Lower lobe of right lung (tissue), 2 donors: ENCODE results near the gene BUB1B. TPM values are rescaled to one million over a fixed set of nuclear protein-coding genes. Genes with fewer than 3 reads are reported as not detected.

Source experiments
- ATAC-seq, 2 donors: fragments of 200-7000 bp; cut with Tn5 transposase; one replicate each; pipeline ENCODE4 v1.9.1; 2020 to 2022; ENCODE audit warnings: mild to moderate bottlenecking in 2 of 2, moderate library complexity in 2 of 2
- DNase-seq: peaks from one replicate; pipeline ENCODE4 v3.0.0-alpha.2; 2020
- H3K27ac ChIP-seq: fragments of 200-600 bp; one replicate; pipeline ENCODE4 v1.8.0; 2022
- H3K27me3 ChIP-seq: fragments of 200-600 bp; one replicate; pipeline ENCODE4 v1.8.0; 2022; ENCODE audit warnings: low read depth
- H3K36me3 ChIP-seq: fragments of 200-600 bp; one replicate; pipeline ENCODE4 v1.8.0; 2022; ENCODE audit warnings: mild to moderate bottlenecking
- H3K4me1 ChIP-seq: fragments of 200-600 bp; one replicate; pipeline ENCODE4 v1.8.0; 2022
- H3K4me3 ChIP-seq: fragments of 200-600 bp; one replicate; pipeline ENCODE4 v1.8.0; 2022; ENCODE audit warnings: mild to moderate bottlenecking
- H3K9me3 ChIP-seq: fragments of 200-600 bp; one replicate; pipeline ENCODE4 v1.8.0; 2022
- intact Hi-C: fragments of 100-400 bp; cut with DNase I; formaldehyde crosslinking; loops from one replicate; pipeline ENCODE4 v1.11.0; 2022
- total RNA-seq: library from RNA; stranded (reverse); fragmentation: NEBNext Ultra II Directional; extraction: Animal tissue kit (Norgen Biotek cat#: 25700); gene quantifications from one replicate; pipeline ENCODE4 v1.2.1, GENCODE V29; 2021
- TF ChIP-seq, protein P1 (sequence below): fragments of 200-600 bp; IDR thresholded peaks from one replicate; pipeline ENCODE4 v1.8.0; 2022; ENCODE audit warnings: antibody characterized with exemption, mild to moderate bottlenecking
- donor health status: DM: no; HTN: yes; CAD: no; lungs with severe emphysema.

The BUB1B gene
- total RNA-seq, 1 donor from 2014 or later, result 1.4 TPM

DNA sequence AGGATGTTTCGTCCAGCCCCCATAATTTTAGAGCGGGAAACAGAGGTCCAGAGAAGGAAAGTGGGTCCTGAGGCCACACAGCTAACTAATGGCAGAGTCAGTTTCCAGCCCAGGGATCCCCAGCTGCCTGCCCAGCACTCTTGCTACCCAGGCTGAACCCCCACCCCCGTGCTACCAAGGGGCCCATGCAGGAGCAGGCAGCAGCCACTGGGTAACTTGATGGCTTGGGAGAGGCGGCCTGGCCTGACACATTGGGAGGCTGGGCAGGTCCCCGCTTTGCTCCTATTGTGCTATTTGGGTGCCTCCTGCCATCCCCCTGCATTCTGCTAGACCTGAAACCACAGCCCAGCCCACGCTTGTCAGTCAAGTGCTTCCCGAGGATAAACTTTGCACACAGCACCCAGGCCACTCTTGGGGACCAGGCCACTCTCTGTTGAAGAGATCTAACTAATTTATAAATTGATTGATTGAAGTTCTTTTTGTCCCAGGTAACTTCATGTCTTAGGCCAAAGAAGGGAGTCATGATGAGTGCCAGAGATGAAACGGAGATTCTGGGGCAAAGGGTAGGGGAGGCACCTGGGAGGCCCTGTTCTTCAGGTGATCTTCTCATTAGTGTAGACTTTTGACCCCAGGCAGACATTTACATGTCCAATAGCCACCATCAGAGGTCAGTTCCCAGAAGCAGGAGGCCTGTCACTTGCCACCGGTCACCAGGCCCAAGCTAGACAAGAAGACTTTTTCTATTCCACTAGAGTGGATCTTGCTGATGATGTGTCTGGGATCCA is 85.0 kb downstream of the BUB1B start:
- Histone ChIP-seq H3K27ac (peak overlapping the region; percentile 18), H3K4me1 (peaks cover 5% of the 10 kb centered on the region), H3K27me3 (no peaks in the 10 kb centered on the region), H3K4me3 (no peak overlapping the region), H3K36me3 (no peaks in the 10 kb centered on the region), H3K9me3 (no peaks in the 10 kb centered on the region)
- TF ChIP-seq, protein P1, sequence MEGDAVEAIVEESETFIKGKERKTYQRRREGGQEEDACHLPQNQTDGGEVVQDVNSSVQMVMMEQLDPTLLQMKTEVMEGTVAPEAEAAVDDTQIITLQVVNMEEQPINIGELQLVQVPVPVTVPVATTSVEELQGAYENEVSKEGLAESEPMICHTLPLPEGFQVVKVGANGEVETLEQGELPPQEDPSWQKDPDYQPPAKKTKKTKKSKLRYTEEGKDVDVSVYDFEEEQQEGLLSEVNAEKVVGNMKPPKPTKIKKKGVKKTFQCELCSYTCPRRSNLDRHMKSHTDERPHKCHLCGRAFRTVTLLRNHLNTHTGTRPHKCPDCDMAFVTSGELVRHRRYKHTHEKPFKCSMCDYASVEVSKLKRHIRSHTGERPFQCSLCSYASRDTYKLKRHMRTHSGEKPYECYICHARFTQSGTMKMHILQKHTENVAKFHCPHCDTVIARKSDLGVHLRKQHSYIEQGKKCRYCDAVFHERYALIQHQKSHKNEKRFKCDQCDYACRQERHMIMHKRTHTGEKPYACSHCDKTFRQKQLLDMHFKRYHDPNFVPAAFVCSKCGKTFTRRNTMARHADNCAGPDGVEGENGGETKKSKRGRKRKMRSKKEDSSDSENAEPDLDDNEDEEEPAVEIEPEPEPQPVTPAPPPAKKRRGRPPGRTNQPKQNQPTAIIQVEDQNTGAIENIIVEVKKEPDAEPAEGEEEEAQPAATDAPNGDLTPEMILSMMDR, result no peak
- ATAC-seq, result no peak
- DNase-seq, result no peak
- intact Hi-C loops, result no loop called here

DNA sequence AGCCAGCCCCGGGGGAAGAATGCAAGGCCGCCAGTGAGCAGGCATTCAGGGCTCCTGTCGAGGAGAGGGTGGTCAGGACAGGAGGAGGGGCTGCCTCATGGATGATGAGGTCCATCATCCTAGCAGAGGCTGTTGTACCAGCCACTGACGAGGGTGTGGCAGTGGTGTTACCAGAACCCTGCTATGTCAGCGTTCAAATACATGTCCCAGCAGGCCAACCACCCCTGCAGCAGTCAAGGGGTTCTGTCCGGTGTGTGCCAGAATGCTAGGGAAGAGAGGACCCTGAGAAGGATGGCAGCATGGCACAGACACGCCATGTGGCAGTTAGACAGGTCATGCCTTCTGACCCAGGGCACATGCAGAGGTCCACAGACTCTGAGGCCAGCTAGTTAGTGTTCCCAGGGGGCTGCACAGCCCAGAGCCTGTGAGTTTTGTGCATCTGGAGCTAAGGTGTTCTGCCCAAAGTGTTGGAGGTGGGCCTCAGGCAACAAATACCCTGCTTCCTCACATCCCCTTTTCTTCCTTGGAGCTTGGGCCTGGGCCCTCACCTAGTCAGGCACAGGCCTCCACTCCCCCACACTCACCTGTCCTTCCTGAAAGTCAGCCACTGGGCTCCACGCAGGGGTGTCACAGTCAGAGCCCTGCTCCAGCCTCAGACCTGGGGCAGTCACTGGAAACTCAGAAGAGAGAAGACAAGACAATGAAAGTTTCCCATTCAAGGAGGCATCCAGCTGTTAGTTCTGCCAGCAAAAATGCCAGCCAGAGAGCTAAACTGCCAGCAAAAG is 85.8 kb downstream of the BUB1B start:
- H3K9me3 ChIP-seq, result no peaks in the 10 kb centered on the region
- H3K36me3 ChIP-seq, result no peaks in the 10 kb centered on the region
- DNase-seq (peak; percentile 32), ATAC-seq (no peak)
- no peak overlapping the region for H3K27ac ChIP-seq
- no peaks in the 10 kb centered on the region for H3K27me3 ChIP-seq
- no peak overlapping the region for H3K4me3 ChIP-seq
- TF ChIP-seq, protein P1, result no peak
- peaks cover 5% of the 10 kb centered on the region for H3K4me1 ChIP-seq
- intact Hi-C loops, result no loop called here

DNA sequence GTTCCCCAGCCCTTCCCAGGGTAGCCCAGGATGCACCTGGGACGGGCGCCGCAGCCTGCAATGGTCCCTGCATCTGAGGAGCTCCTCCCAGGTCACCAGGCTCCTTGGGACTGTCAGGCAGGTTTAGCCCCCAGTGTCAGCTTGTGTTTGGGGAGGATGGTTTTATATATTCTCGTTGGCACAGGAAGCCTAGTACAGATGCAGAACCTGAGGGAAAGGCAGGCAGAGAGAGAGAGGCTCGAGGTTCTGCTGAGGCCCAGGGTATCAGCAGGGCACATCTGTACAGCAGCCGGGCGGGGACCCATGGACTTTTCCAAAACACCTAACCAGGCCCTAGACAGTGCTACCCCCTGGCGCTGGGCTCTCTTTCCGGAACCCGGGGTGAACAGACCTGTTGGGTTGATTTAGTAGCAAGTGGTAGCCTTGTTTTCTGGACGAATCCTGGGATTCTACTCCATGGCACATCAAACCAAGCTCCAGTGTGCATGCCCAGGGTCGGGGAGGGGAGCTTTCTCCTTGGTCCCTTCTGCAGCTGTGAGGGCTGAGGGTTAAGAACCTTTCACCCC is 86.6 kb downstream of the BUB1B start:
- Histone ChIP-seq H3K36me3 (no peaks in the 10 kb centered on the region), H3K27ac (no peak overlapping the region), H3K4me3 (no peak overlapping the region), H3K9me3 (no peaks in the 10 kb centered on the region), H3K4me1 (peaks cover 10% of the 10 kb centered on the region), H3K27me3 (peaks cover 5% of the 10 kb centered on the region)
- ATAC-seq (no peak), DNase-seq (peak; percentile 36)
- intact Hi-C loops, result no loop called here
- TF ChIP-seq, protein P1, result no peak

DNA sequence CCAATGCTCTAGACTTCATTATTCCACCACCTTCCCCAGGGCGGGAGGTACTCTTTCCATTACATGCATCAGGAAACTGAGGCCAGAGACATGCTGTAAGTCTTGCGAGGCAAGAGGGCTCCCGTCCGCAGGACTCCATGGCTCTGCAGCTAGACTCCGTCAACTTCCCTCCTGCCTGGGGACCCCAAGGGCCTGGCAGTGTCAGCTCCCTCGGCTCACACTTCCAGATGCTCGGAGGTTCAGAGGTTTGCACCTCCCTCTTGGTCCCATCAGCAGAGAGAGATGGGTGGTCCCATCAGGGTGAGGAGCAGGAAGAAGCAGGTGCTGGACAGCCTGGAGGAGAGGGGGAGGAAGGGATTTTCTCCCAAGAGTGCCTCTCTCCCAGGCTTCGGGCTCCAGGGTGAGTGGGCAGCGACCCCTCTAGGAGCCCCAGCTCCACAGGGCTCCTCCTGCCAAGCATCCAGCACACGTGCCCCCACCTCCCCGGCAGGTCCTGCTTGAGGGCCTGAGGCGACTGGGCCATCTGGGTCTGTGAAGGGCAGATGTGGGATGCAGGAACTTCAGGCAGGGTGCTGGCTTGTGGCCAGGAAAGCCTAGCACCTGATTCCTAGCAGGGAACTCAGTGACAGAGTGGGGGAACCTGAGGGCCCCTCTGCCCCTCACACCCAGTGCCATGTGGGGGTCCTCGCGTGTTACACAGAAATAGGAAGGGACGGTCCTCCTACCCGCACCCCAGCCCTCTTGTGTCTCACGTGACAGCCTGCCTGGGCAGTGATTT is 87.3 kb downstream of the BUB1B start:
- no peak for ATAC-seq
- peak; percentile 39 for DNase-seq

More for the DNA sequence above, 87.3 kb downstream of the BUB1B start:
- Histone ChIP-seq H3K4me3 (no peak overlapping the region), H3K4me1 (peaks cover 17% of the 10 kb centered on the region), H3K27me3 (peaks cover 12% of the 10 kb centered on the region), H3K9me3 (no peaks in the 10 kb centered on the region), H3K27ac (no peak overlapping the region), H3K36me3 (no peaks in the 10 kb centered on the region)
- intact Hi-C loops, result no loop called here
- TF ChIP-seq, protein P1, result no peak
